Lower lobe of right lung (tissue), 2 donors: ENCODE data around the gene SS18L1. TPM values are rescaled to one million over a fixed set of nuclear protein-coding genes. Genes with fewer than 3 reads are reported as not detected.

Experiments
- ATAC-seq, 2 donors: fragments of 200-7000 bp; cut with Tn5 transposase; one replicate each; pipeline ENCODE4 v1.9.1; 2020 to 2022; ENCODE audit warnings: mild to moderate bottlenecking in 2 of 2, moderate library complexity in 2 of 2
- DNase-seq: peaks from one replicate; pipeline ENCODE4 v3.0.0-alpha.2; 2020
- H3K27ac ChIP-seq: fragments of 200-600 bp; one replicate; pipeline ENCODE4 v1.8.0; 2022
- H3K27me3 ChIP-seq: fragments of 200-600 bp; one replicate; pipeline ENCODE4 v1.8.0; 2022; ENCODE audit warnings: low read depth
- H3K36me3 ChIP-seq: fragments of 200-600 bp; one replicate; pipeline ENCODE4 v1.8.0; 2022; ENCODE audit warnings: mild to moderate bottlenecking
- H3K4me1 ChIP-seq: fragments of 200-600 bp; one replicate; pipeline ENCODE4 v1.8.0; 2022
- H3K4me3 ChIP-seq: fragments of 200-600 bp; one replicate; pipeline ENCODE4 v1.8.0; 2022; ENCODE audit warnings: mild to moderate bottlenecking
- H3K9me3 ChIP-seq: fragments of 200-600 bp; one replicate; pipeline ENCODE4 v1.8.0; 2022
- CTCF ChIP-seq: fragments of 200-600 bp; IDR thresholded peaks from one replicate; pipeline ENCODE4 v1.8.0; 2022; ENCODE audit warnings: antibody characterized with exemption, mild to moderate bottlenecking
- intact Hi-C: fragments of 100-400 bp; cut with DNase I; formaldehyde crosslinking; loops from one replicate; pipeline ENCODE4 v1.11.0; 2022
- total RNA-seq: library from RNA; stranded (reverse); fragmentation: NEBNext Ultra II Directional; extraction: Animal tissue kit (Norgen Biotek cat#: 25700); gene quantifications from one replicate; pipeline ENCODE4 v1.2.1, GENCODE V29; 2021
- donor health status: DM: no; HTN: yes; CAD: no; lungs with severe emphysema.

The SS18L1 gene
- total RNA-seq, 1 donor from 2014 or later: 17.8 TPM

- DNase-seq: no peak
- TF ChIP-seq CTCF: no peak
- Histone ChIP-seq H3K9me3 (no peaks in the 10 kb centered on the region), H3K27me3 (peaks cover 32% of the 10 kb centered on the region), H3K4me1 (no peaks in the 10 kb centered on the region), H3K36me3 (no peaks in the 10 kb centered on the region), H3K4me3 (no peak overlapping the region), H3K27ac (no peak overlapping the region)
- intact Hi-C loops: no loop called here
- ATAC-seq: no peak
Observed at GRCh38 chr20:62228982-62229545, 85.5 kb downstream of the SS18L1 start.

- ATAC-seq (no peak), DNase-seq (no peak)
- H3K4me3 ChIP-seq: no peak overlapping the region
- peaks cover 27% of the 10 kb centered on the region for H3K27me3 ChIP-seq
- no peak overlapping the region for H3K27ac ChIP-seq
- H3K36me3 ChIP-seq: no peaks in the 10 kb centered on the region
- TF ChIP-seq CTCF: no peak
- no peaks in the 10 kb centered on the region for H3K4me1 ChIP-seq
- no peaks in the 10 kb centered on the region for H3K9me3 ChIP-seq
- intact Hi-C loops: no loop called here
Observed at GRCh38 chr20:62229667-62230066, 86.1 kb downstream of the SS18L1 start.

DNA sequence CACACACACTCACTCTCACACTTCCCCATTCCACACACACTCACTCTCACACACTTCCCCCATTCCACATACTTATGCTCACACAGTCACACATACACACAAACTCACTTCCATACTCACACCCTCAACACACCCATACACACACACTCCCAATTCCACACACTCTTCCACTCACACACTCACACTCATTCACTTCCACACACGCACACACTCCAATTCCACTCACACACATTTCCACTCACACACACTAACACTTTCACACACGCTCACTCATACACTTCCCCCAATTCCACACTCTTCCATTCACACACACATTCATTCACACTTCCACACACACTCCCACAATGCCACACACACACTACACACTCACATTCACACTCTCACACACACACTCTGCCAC, 86.7 kb downstream of the SS18L1 start:
- DNase-seq (no peak), ATAC-seq (no peak)
- Histone ChIP-seq H3K9me3 (no peaks in the 10 kb centered on the region), H3K4me3 (no peak overlapping the region), H3K36me3 (no peaks in the 10 kb centered on the region), H3K27ac (no peak overlapping the region), H3K27me3 (peaks cover 21% of the 10 kb centered on the region), H3K4me1 (no peaks in the 10 kb centered on the region)
- TF ChIP-seq CTCF: no peak
- intact Hi-C loops: no loop called here

GRCh38 chr20:62230696-62231095, 87.1 kb downstream of the SS18L1 start:
- H3K4me1 ChIP-seq: no peaks in the 10 kb centered on the region
- H3K36me3 ChIP-seq: no peaks in the 10 kb centered on the region
- H3K27ac ChIP-seq: no peak overlapping the region
- H3K9me3 ChIP-seq: no peaks in the 10 kb centered on the region
- no peak overlapping the region for H3K4me3 ChIP-seq
- no peak for TF ChIP-seq CTCF
- DNase-seq (no peak), ATAC-seq (no peak)
- intact Hi-C loops: no loop called here
- H3K27me3 ChIP-seq: peaks cover 17% of the 10 kb centered on the region

DNA sequence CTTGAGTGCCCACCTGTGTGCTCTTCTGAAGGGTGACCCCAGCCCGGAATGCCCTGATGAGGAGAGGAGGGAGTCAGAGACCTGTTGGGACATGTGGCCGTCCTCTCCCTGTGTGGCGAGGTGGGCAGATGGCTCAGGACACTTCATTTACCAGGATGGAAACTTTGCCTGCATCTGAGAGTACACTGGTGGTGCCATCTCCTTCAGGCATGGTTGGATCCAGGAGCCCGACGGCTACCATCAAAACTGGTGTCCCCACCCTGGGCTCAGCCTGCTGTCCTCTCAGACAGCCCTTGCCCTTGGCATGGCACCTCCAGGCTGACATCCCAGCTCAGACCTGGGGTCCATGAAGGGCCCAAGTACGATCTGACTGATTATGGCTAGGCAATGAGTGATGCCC, 87.7 kb downstream of the SS18L1 start:
- intact Hi-C loops: no loop called here
- DNase-seq: no peak
- no peaks in the 10 kb centered on the region for H3K4me1 ChIP-seq

More for the DNA sequence above, 87.7 kb downstream of the SS18L1 start:
- no peak for ATAC-seq
- H3K36me3 ChIP-seq: no peaks in the 10 kb centered on the region
- H3K4me3 ChIP-seq: no peak overlapping the region
- no peaks in the 10 kb centered on the region for H3K9me3 ChIP-seq
- no peak for TF ChIP-seq CTCF
- H3K27me3 ChIP-seq: peaks cover 17% of the 10 kb centered on the region
- H3K27ac ChIP-seq: no peak overlapping the region

Other genes with a start within 250 kb of the SS18L1 start
- gene TAF4, start 77.9 kb upstream of the SS18L1 start, total RNA-seq: 17.6 TPM
- 36.8 TPM for gene LSM14B, start 21.3 kb upstream of the SS18L1 start, total RNA-seq
- 223 TPM for gene PSMA7, start 375 bp upstream of the SS18L1 start, total RNA-seq
- gene MTG2, start 39.3 kb downstream of the SS18L1 start, total RNA-seq: 27.1 TPM
- not detected for gene HRH3, start 76.5 kb downstream of the SS18L1 start, total RNA-seq
- 56.0 TPM for gene OSBPL2, start 94.8 kb downstream of the SS18L1 start, total RNA-seq
- gene ADRM1, start 159.2 kb downstream of the SS18L1 start, total RNA-seq: 63.9 TPM
- gene LAMA5, start 223.5 kb downstream of the SS18L1 start, total RNA-seq: 282 TPM
- gene RPS21, start 243.3 kb downstream of the SS18L1 start, total RNA-seq: 1,104 TPM